Brain microvascular endothelial cell (primary cell): Measurements from ENCODE around the gene C1QL4.
A peak's percentile ranks its signal among the peaks of the same experiment; 100 is the strongest.

ENCODE experiments used
- DNase-seq: peaks from one replicate; pipeline ENCODE4 v3.0.0-alpha.2; 2020
- H3K27ac ChIP-seq: fragments of 250-450 bp; sonication (Bioruptor Pico); 2 replicates; pipeline ENCODE4 v1.5.1; 2020; ENCODE audit warnings: mild to moderate bottlenecking, moderate library complexity
- H3K27me3 ChIP-seq: fragments of 250-450 bp; sonication (Bioruptor Pico); replicated peaks from 2 replicates; pipeline ENCODE4 v1.5.1; 2020; ENCODE audit warnings: mild to moderate bottlenecking
- H3K36me3 ChIP-seq: fragments of 250-450 bp; sonication (Bioruptor Pico); replicated peaks from 2 replicates; pipeline ENCODE4 v1.5.1; 2020; ENCODE audit warnings: mild to moderate bottlenecking
- H3K4me3 ChIP-seq: 2 replicates; pipeline ENCODE4 v1.5.1; 2011; ENCODE audit warnings: low read depth, mild to moderate bottlenecking, control low read depth, low read length, moderate library complexity
- CTCF ChIP-seq: IDR thresholded peaks from 2 replicates; pipeline ENCODE4 v1.5.1; 2011; ENCODE audit warnings: low read depth, mild to moderate bottlenecking, moderate library complexity, low read length, control low read depth, inconsistent platforms; ENCODE audit errors: missing control alignments
- in situ Hi-C: cut with HindIII; loops from 2 replicates; pipeline ENCODE4 v1.10.0; 2017; ENCODE audit warnings: low sequenced_read_pairs, low pct_ligation_motif_present

C1QL4 gene

GRCh38 chr12:49346659-49347310 lies 9.8 kb upstream of the C1QL4 start, which contains the start of gene DNAJC22:
TSS of gene DNAJC22 (plus strand) at chr12:49346888. CDS start at chr12:49348873, 1,985 bp downstream.
- no peak for DNase-seq

GRCh38 chr12:49345825-49346658 lies 9.1 kb upstream of the C1QL4 start:
- no peak for DNase-seq
- H3K36me3 ChIP-seq, result no peaks in the 10 kb centered on the region
- peaks cover 17% of the 10 kb centered on the region for H3K27me3 ChIP-seq
- H3K4me3 ChIP-seq, result peak overlapping the region; percentile 43
- in situ Hi-C loops, result no loop called here
- H3K27ac ChIP-seq, result no peak overlapping the region
- no peak for TF ChIP-seq CTCF

More at GRCh38 chr12:49346659-49347310, 9.8 kb upstream of the C1QL4 start, which contains the start of gene DNAJC22:
- Histone ChIP-seq H3K27me3 (peaks cover 13% of the 10 kb centered on the region), H3K36me3 (no peaks in the 10 kb centered on the region), H3K27ac (no peak within 1 kb of the TSS), H3K4me3 (peak within 1 kb of the TSS; percentile 48)
- in situ Hi-C loops, result no loop called here
- TF ChIP-seq CTCF, result peak; percentile 4

GRCh38 chr12:49345051-49345824 lies 8.2 kb upstream of the C1QL4 start:
- DNase-seq, result no peak
- in situ Hi-C loops, result no loop called here
- peaks cover 17% of the 10 kb centered on the region for H3K27me3 ChIP-seq
- no peak overlapping the region for H3K27ac ChIP-seq
- no peak for TF ChIP-seq CTCF
- peak overlapping the region; percentile 43 for H3K4me3 ChIP-seq
- no peaks in the 10 kb centered on the region for H3K36me3 ChIP-seq

GRCh38 chr12:49344486-49345050 lies 7.6 kb upstream of the C1QL4 start:
- TF ChIP-seq CTCF, result no peak
- no peak overlapping the region for H3K27ac ChIP-seq
- DNase-seq, result no peak
- no peak overlapping the region for H3K4me3 ChIP-seq
- peaks cover 17% of the 10 kb centered on the region for H3K27me3 ChIP-seq
- no peaks in the 10 kb centered on the region for H3K36me3 ChIP-seq
- in situ Hi-C loops, result no loop called here

GRCh38 chr12:49342914-49343731 lies 6.1 kb upstream of the C1QL4 start:
- H3K27ac ChIP-seq, result no peak overlapping the region
- H3K27me3 ChIP-seq, result peaks cover 17% of the 10 kb centered on the region
- H3K4me3 ChIP-seq, result peak overlapping the region; percentile 46
- in situ Hi-C loops, result no loop called here
- TF ChIP-seq CTCF, result no peak
- DNase-seq, result no peak
- H3K36me3 ChIP-seq, result no peaks in the 10 kb centered on the region
